ENCODE results near the gene TBX4.
"Not testable (repeated sequence)": the region's sequence is repeated elsewhere in the genome, so short reads cannot be mapped to it uniquely, and the experiment has no call there.

- TF ChIP-seq, protein P1, sequence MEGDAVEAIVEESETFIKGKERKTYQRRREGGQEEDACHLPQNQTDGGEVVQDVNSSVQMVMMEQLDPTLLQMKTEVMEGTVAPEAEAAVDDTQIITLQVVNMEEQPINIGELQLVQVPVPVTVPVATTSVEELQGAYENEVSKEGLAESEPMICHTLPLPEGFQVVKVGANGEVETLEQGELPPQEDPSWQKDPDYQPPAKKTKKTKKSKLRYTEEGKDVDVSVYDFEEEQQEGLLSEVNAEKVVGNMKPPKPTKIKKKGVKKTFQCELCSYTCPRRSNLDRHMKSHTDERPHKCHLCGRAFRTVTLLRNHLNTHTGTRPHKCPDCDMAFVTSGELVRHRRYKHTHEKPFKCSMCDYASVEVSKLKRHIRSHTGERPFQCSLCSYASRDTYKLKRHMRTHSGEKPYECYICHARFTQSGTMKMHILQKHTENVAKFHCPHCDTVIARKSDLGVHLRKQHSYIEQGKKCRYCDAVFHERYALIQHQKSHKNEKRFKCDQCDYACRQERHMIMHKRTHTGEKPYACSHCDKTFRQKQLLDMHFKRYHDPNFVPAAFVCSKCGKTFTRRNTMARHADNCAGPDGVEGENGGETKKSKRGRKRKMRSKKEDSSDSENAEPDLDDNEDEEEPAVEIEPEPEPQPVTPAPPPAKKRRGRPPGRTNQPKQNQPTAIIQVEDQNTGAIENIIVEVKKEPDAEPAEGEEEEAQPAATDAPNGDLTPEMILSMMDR (IDR thresholded peaks at IDR 0.05), result not testable (repeated sequence)
- TF ChIP-seq POLR2A (IDR thresholded peaks at IDR 0.05), result not testable (repeated sequence)
These were observed 3.1 kb upstream of the TBX4 start for GRCh38 chr17:61449140-61449539.

Data from Peyer's patch (tissue), 4 donors.